SU-DHL-6 (cell line): ENCODE measurements around the gene PDLIM7.

Experiments used
- H2AFZ ChIP-seq: fragments of 200-600 bp; sonication (generic); 2 replicates; pipeline ENCODE4 v1.6.1; 2014; ENCODE audit warnings: low read depth, mild to moderate bottlenecking, moderate library complexity, mixed read lengths, antibody characterized with exemption, low read length; ENCODE audit not compliant: severe bottlenecking
- H3F3A ChIP-seq: fragments of 200-600 bp; shearing (Covaris generic); 2 replicates; pipeline ENCODE4 v1.6.0; 2016; ENCODE audit warnings: antibody characterized with exemption, mild to moderate bottlenecking; ENCODE audit not compliant: insufficient read depth
- H3K27ac ChIP-seq: fragments of 200-600 bp; sonication (generic); 2 replicates; pipeline ENCODE4 v1.5.1; 2016; ENCODE audit warnings: low read depth, mild to moderate bottlenecking, low read length, moderate library complexity, mixed read lengths
- H3K27me3 ChIP-seq: fragments of 200-600 bp; sonication (generic), shearing (Covaris generic); 2 replicates; pipeline ENCODE4 v1.6.0; 2014; ENCODE audit warnings: mild to moderate bottlenecking, low read length
- H3K36me3 ChIP-seq: fragments of 200-600 bp; sonication (generic); 2 replicates; pipeline ENCODE4 v1.6.1; 2014; ENCODE audit warnings: mild to moderate bottlenecking, low read length, mixed read lengths
- H3K4me2 ChIP-seq: fragments of 300-600, 200-600 bp; shearing (Covaris generic), sonication (generic); 2 replicates; pipeline ENCODE4 v1.6.0; 2014; ENCODE audit warnings: low read length, low read depth, mild to moderate bottlenecking; ENCODE audit not compliant: poor library complexity, severe bottlenecking
- H3K4me3 ChIP-seq: fragments of 200-600 bp; sonication (generic); 2 replicates; pipeline ENCODE4 v1.5.1; 2014; ENCODE audit warnings: antibody characterized with exemption, low read length, mild to moderate bottlenecking, mixed read lengths; ENCODE audit not compliant: insufficient read depth, poor library complexity, severe bottlenecking
- H3K79me2 ChIP-seq: fragments of 200-600 bp; sonication (generic); 2 replicates; pipeline ENCODE4 v1.6.1; 2014; ENCODE audit warnings: mild to moderate bottlenecking, low read length, moderate library complexity; ENCODE audit not compliant: insufficient read depth
- H3K9ac ChIP-seq: fragments of 200-600 bp; sonication (generic); 2 replicates; pipeline ENCODE4 v1.7.0; 2014; ENCODE audit warnings: mild to moderate bottlenecking, low read length
- H3K9me2 ChIP-seq: fragments of 200-600 bp; sonication (generic); replicated peaks from 2 replicates; pipeline ENCODE4 v1.6.1; 2014; ENCODE audit warnings: low read length; ENCODE audit not compliant: insufficient read depth
- H3K9me3 ChIP-seq: fragments of 200-600 bp; sonication (generic); 2 replicates; pipeline ENCODE4 v1.6.1; 2014; ENCODE audit warnings: low read length, mixed read lengths; ENCODE audit not compliant: insufficient read depth
- H4K20me1 ChIP-seq: fragments of 200-600 bp; sonication (generic); 2 replicates; pipeline ENCODE4 v1.6.1; 2014; ENCODE audit warnings: low read depth, mild to moderate bottlenecking, antibody characterized with exemption, low read length, moderate library complexity, mixed read lengths
- EZH2phosphoT487 ChIP-seq: fragments of 200-600 bp; sonication (generic), shearing (Covaris generic); conservative IDR thresholded peaks from 2 replicates; pipeline ENCODE4 v1.6.1; 2018; ENCODE audit warnings: mild to moderate bottlenecking, antibody characterized with exemption, low read length, moderate library complexity, mixed read lengths
- TF ChIP-seq, protein P1 (sequence below): fragments of 200-600 bp; sonication (generic); IDR thresholded peaks from one replicate; pipeline ENCODE4 v1.5.1; 2017; ENCODE audit warnings: antibody characterized with exemption, mild to moderate bottlenecking, low read length, moderate library complexity; ENCODE audit not compliant: insufficient read depth, poor library complexity, severe bottlenecking

Gene PDLIM7

GRCh38 chr5:177450667-177451424 lies 46.6 kb downstream of the PDLIM7 start:
- H3K9me2 ChIP-seq: no peaks in the 10 kb centered on the region
- no peak overlapping the region for H3K4me2 ChIP-seq
- peaks cover 10% of the 10 kb centered on the region for H3F3A ChIP-seq
- no peaks in the 10 kb centered on the region for H3K36me3 ChIP-seq
- H2AFZ ChIP-seq: no peak overlapping the region
- no peak overlapping the region for H3K9ac ChIP-seq
- no peaks in the 10 kb centered on the region for H3K9me3 ChIP-seq
- H3K4me3 ChIP-seq: no peak overlapping the region
- TF ChIP-seq, protein P1, sequence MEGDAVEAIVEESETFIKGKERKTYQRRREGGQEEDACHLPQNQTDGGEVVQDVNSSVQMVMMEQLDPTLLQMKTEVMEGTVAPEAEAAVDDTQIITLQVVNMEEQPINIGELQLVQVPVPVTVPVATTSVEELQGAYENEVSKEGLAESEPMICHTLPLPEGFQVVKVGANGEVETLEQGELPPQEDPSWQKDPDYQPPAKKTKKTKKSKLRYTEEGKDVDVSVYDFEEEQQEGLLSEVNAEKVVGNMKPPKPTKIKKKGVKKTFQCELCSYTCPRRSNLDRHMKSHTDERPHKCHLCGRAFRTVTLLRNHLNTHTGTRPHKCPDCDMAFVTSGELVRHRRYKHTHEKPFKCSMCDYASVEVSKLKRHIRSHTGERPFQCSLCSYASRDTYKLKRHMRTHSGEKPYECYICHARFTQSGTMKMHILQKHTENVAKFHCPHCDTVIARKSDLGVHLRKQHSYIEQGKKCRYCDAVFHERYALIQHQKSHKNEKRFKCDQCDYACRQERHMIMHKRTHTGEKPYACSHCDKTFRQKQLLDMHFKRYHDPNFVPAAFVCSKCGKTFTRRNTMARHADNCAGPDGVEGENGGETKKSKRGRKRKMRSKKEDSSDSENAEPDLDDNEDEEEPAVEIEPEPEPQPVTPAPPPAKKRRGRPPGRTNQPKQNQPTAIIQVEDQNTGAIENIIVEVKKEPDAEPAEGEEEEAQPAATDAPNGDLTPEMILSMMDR: no peak
- no peak for TF ChIP-seq EZH2phosphoT487
- no peaks in the 10 kb centered on the region for H3K79me2 ChIP-seq
- H4K20me1 ChIP-seq: peaks cover 3% of the 10 kb centered on the region; the same call in 1 of the 2 replicates
- H3K27me3 ChIP-seq: no peaks in the 10 kb centered on the region
- H3K27ac ChIP-seq: no peak overlapping the region

- Histone ChIP-seq H3K27ac (no peak overlapping the region), H3K9ac (no peak overlapping the region), H3K36me3 (no peaks in the 10 kb centered on the region)
These were observed 48.0 kb downstream of the PDLIM7 start for GRCh38 chr5:177449140-177450061.

DNA sequence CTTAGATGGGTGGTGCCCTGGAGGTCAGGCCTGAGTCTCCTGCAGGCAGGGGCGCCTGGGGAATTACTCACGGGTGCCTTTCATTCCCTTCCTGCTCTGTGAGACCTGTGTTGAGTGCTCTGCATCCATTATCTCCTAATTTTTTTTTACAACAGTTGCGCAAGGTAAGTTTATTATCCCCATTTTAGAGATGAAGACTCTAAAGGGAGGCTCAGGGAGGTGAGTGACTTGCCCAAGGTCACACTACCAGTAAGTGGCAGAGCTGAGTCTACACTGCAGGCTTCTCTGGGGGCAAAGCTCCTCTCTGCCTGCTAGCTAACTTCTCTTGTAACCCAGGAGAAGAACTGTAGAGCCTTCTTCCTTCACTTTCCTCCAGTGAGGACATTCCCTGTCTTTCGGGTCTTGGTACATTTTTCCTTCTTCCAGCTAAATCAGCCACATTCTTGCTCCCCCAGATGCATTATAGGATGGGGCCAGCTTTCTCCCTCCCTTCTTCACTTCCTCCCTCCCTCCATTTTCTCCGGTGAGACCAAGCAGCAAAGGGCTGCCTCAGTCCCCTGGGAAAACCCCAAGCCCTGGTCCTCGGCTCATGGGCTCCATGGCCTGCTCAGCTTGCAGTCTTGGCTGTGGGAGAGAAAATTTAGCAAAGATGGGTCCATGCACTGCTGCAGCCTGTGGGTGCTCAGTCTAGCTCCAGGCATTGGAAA lies 49.0 kb downstream of the PDLIM7 start:
- Histone ChIP-seq H3K9me2 (no peaks in the 10 kb centered on the region), H3K79me2 (no peaks in the 10 kb centered on the region), H4K20me1 (no peaks in the 10 kb centered on the region), H3K9ac (0 out of 2 replicates have a peak overlapping the region, but pooled peaks have one; percentile 3), H2AFZ (no peak overlapping the region), H3K9me3 (no peaks in the 10 kb centered on the region), H3F3A (peaks cover 21% of the 10 kb centered on the region), H3K4me2 (no peak overlapping the region), H3K27ac (no peak overlapping the region), H3K36me3 (no peaks in the 10 kb centered on the region), H3K27me3 (no peaks in the 10 kb centered on the region), H3K4me3 (no peak overlapping the region)
- TF ChIP-seq, protein P1: no peak
- no peak for TF ChIP-seq EZH2phosphoT487

More at GRCh38 chr5:177449140-177450061, 48.0 kb downstream of the PDLIM7 start:
- peaks cover 21% of the 10 kb centered on the region for H3F3A ChIP-seq
- no peak overlapping the region for H3K4me2 ChIP-seq
- no peaks in the 10 kb centered on the region for H3K9me2 ChIP-seq
- TF ChIP-seq, protein P1: no peak
- no peaks in the 10 kb centered on the region for H3K79me2 ChIP-seq
- peaks cover 3% of the 10 kb centered on the region; the same call in 1 of the 2 replicates for H4K20me1 ChIP-seq
- H3K4me3 ChIP-seq: no peak overlapping the region
- H3K27me3 ChIP-seq: no peaks in the 10 kb centered on the region
- no peaks in the 10 kb centered on the region for H3K9me3 ChIP-seq
- H2AFZ ChIP-seq: no peak overlapping the region
